Adrenal gland (tissue), 5 donors: Measurements from ENCODE around the gene ATP9B.

Experiments used
- CTCF ChIP-seq, 6 experiments: fragments of 450-650 bp in 4 of 6; fragments of 200-600 bp in 2 of 6; sonication (generic) in 1 of 6; IDR thresholded peaks; 1 replicate in 5 of 6; 2 replicates in 1 of 6; pipeline versions ENCODE4 v1.5.1 to v1.8.0; 2016 to 2021; ENCODE audit warnings: antibody characterized with exemption in 6 of 6, mild to moderate bottlenecking in 2 of 6, moderate library complexity in 1 of 6
- POLR2A ChIP-seq, 2 donors: fragments of 450-650 bp; IDR thresholded peaks; one replicate each; pipeline ENCODE4 v1.6.1; 2017; ENCODE audit warnings: antibody characterized with exemption in 2 of 2, mild to moderate bottlenecking in 2 of 2, moderate library complexity in 1 of 2
- donor health status: DM: no; HTN: no; CAD: no.

GRCh38 chr18:79401494-79402208, 332.5 kb downstream of the ATP9B start:
- TF ChIP-seq POLR2A (IDR thresholded peaks at IDR 0.05) = no peak
- TF ChIP-seq CTCF (IDR thresholded peaks at IDR 0.05) = no peak
